GM12878 (cell line): Measurements from ENCODE around the gene LHB. TPM values are rescaled to one million over a fixed set of nuclear protein-coding genes. Genes with fewer than 3 reads are reported as not detected.
"Not testable (repeated sequence)": the region's sequence is repeated elsewhere in the genome, so short reads cannot be mapped to it uniquely, and the experiment has no call there.

Source experiments
- ATAC-seq: fragments of 200-7000 bp; cut with Tn5 transposase; 3 replicates; pipeline ENCODE4 v1.9.1; 2020; ENCODE audit warnings: mild to moderate bottlenecking, moderate library complexity
- BruUV-seq: library from RNA; stranded (reverse); fragments of 400-500 nt; replicated peaks from 2 replicates; lab custom pipeline; 2021; lab: Mats Ljungman, UMichigan
- CTCF ChIA-PET: fragments of 300-600 bp; sonication (Branson Sonifier 250); formaldehyde crosslinking; extraction: SDS; loops from one replicate; lab custom pipeline; 2021; ENCODE audit warnings: inconsistent platforms; lab: Yijun Ruan, JAX
- POLR2A ChIA-PET: fragments of 350-600 bp; formaldehyde crosslinking; extraction: SDS; loops from one replicate; lab custom pipeline; 2021; ENCODE audit warnings: inconsistent platforms; lab: Charles Lee
- RAD21 ChIA-PET: fragments of 300-600 bp; sonication (Branson Sonifier 250); formaldehyde crosslinking; loops from one replicate; lab custom pipeline; 2023; ENCODE audit warnings: antibody characterized with exemption; ENCODE audit not compliant: unreplicated experiment; lab: Charles Lee
- SMC1A ChIA-PET: fragments of 300-600 bp; sonication (Branson Sonifier 250); formaldehyde crosslinking; loops from one replicate; lab custom pipeline; 2023; ENCODE audit not compliant: unreplicated experiment, uncharacterized antibody; lab: Charles Lee
- DNase-seq: peaks from one replicate; pipeline ENCODE4 v3.0.0-alpha.2; 2011; ENCODE audit warnings: low read depth, low spot score
- FAIRE-seq: peaks from 3 replicates; lab custom pipeline; 2011; peaks lifted over from hg19 to GRCh38; lab: Jason Lieb, UNC
- H2AFZ ChIP-seq: 2 replicates; pipeline ENCODE4 v1.6.0; 2011; ENCODE audit warnings: low read depth, low read length, control low read depth; ENCODE audit not compliant: control insufficient read depth
- H3K27ac ChIP-seq: 2 replicates; pipeline ENCODE4 v1.5.1; 2011; ENCODE audit warnings: control low read depth; ENCODE audit not compliant: control insufficient read depth, insufficient read depth
- H3K27me3 ChIP-seq, 2 experiments: replicated peaks in 1 of 2; 2 replicates each; pipeline versions ENCODE4 v1.6.0 to v1.6.1; 2011; ENCODE audit warnings: low read length in 1 of 2; ENCODE audit not compliant: control insufficient read depth in 2 of 2, insufficient read depth in 2 of 2
- H3K36me3 ChIP-seq, 2 experiments: 2 replicates each; pipeline ENCODE4 v1.5.1; 2011; ENCODE audit warnings: low read length in 1 of 2; ENCODE audit not compliant: control insufficient read depth in 2 of 2, insufficient read depth in 2 of 2
- H3K4me1 ChIP-seq: 2 replicates; pipeline ENCODE4 v1.6.1; 2011; ENCODE audit warnings: mild to moderate bottlenecking, low read length, moderate library complexity, mixed read lengths; ENCODE audit not compliant: control insufficient read depth, insufficient read depth
- H3K4me2 ChIP-seq: 2 replicates; pipeline ENCODE4 v1.6.0; 2011; ENCODE audit warnings: control low read depth; ENCODE audit not compliant: control insufficient read depth, insufficient read depth
- H3K4me3 ChIP-seq: fragments of 200-600 bp; sonication (generic); 2 replicates; pipeline ENCODE4 v1.5.1; 2016
- H3K79me2 ChIP-seq: 2 replicates; pipeline ENCODE4 v1.6.0; 2011; ENCODE audit warnings: low read length; ENCODE audit not compliant: control insufficient read depth, insufficient read depth
- H3K9ac ChIP-seq: 2 replicates; pipeline ENCODE4 v1.8.0; 2011; ENCODE audit warnings: low read length, control low read depth, mixed read lengths; ENCODE audit not compliant: control insufficient read depth, insufficient read depth
- H3K9me3 ChIP-seq: replicated peaks from 3 replicates; pipeline ENCODE4 v1.5.1; 2011; ENCODE audit warnings: mild to moderate bottlenecking, low read length; ENCODE audit not compliant: control insufficient read depth, insufficient read depth
- H4K20me1 ChIP-seq: 2 replicates; pipeline ENCODE4 v1.6.0; 2011; ENCODE audit not compliant: control insufficient read depth, insufficient read depth
- BHLHE40 ChIP-seq, 2 experiments: fragments of 450-650 bp in 1 of 2; IDR thresholded peaks; 2 replicates each; pipeline ENCODE4 v1.6.1; 2011 to 2017; ENCODE audit warnings: low read depth in 2 of 2, borderline replicate concordance in 1 of 2, improper control_type of control experiment in 1 of 2, low read length in 1 of 2, mild to moderate bottlenecking in 1 of 2
- BMI1 ChIP-seq: fragments of 450-650 bp; IDR thresholded peaks from 2 replicates; pipeline ENCODE4 v1.6.1; 2016; ENCODE audit warnings: mild to moderate bottlenecking, moderate library complexity, borderline replicate concordance
- CBFB ChIP-seq: IDR thresholded peaks from 2 replicates; pipeline ENCODE4 v1.6.1; 2016; ENCODE audit warnings: antibody characterized with exemption, low read depth
- GABPA ChIP-seq: IDR thresholded peaks from 2 replicates; pipeline ENCODE4 v1.6.1; 2014; ENCODE audit warnings: antibody characterized with exemption, low read depth, mild to moderate bottlenecking, inconsistent platforms
- HDGF ChIP-seq: fragments of 450-650 bp; IDR thresholded peaks from 2 replicates; pipeline ENCODE4 v1.6.1; 2016; ENCODE audit warnings: antibody characterized with exemption
- IKZF1 ChIP-seq: fragments of 450-650 bp; conservative IDR thresholded peaks from 2 replicates; pipeline ENCODE4 v1.6.1; 2017; ENCODE audit warnings: antibody characterized with exemption, mild to moderate bottlenecking
- IKZF2 ChIP-seq, 2 experiments: fragments of 450-650 bp; IDR thresholded peaks; 2 replicates each; pipeline ENCODE4 v1.6.1; 2017; ENCODE audit warnings: mild to moderate bottlenecking in 2 of 2, moderate library complexity in 2 of 2
- RAD51 ChIP-seq: fragments of 450-650 bp; IDR thresholded peaks from 2 replicates; pipeline ENCODE4 v1.6.1; 2016; ENCODE audit warnings: moderate library complexity, mild to moderate bottlenecking, inconsistent platforms
- RBBP5 ChIP-seq: fragments of 200-600 bp; sonication (generic); conservative IDR thresholded peaks from 2 replicates; pipeline ENCODE4 v1.6.1; 2016
- SMC3 ChIP-seq: IDR thresholded peaks from 2 replicates; pipeline ENCODE4 v1.6.1; 2011; ENCODE audit warnings: low read length, improper control_type of control experiment, borderline replicate concordance
- SREBF2 ChIP-seq: IDR thresholded peaks from 2 replicates; pipeline ENCODE4 v1.6.1; 2012; ENCODE audit warnings: mild to moderate bottlenecking, low read length
- TAF1 ChIP-seq: IDR thresholded peaks from 2 replicates; pipeline ENCODE4 v1.6.1; 2011; ENCODE audit warnings: mild to moderate bottlenecking, low read depth, low read length, borderline replicate concordance
- TARDBP ChIP-seq: IDR thresholded peaks from 2 replicates; pipeline ENCODE4 v1.6.1; 2016; ENCODE audit warnings: borderline replicate concordance
- ZNF622 ChIP-seq: fragments of 450-650 bp; IDR thresholded peaks from 2 replicates; pipeline ENCODE4 v1.6.1; 2017; ENCODE audit warnings: mild to moderate bottlenecking, inconsistent platforms
- ZSCAN29 ChIP-seq: fragments of 450-650 bp; IDR thresholded peaks from 2 replicates; pipeline ENCODE4 v1.6.1; 2017; ENCODE audit warnings: mild to moderate bottlenecking, moderate library complexity
- WGBS: methylation state at CpG from one replicate; pipeline ENCODE4 v1.1.6; 2016; ENCODE audit warnings: low lambda C conversion rate; ENCODE audit not compliant: insufficient replicate concordance, insufficient coverage; ENCODE audit errors: missing lambda C conversion rate; 5-methylcytosine and 5-hydroxymethylcytosine counted together
- in situ Hi-C: fragments of 300-500 bp; cut with MboI; formaldehyde crosslinking; loops from 9 replicates; pipeline ENCODE4 v1.14.3; 2018; ENCODE audit warnings: mixed read lengths
- intact Hi-C: fragments of 100-400 bp; cut with micrococcal nuclease; formaldehyde crosslinking; loops from one replicate; pipeline ENCODE4 v1.14.2; 2022; ENCODE audit not compliant: unreplicated experiment
- polyA plus RNA-seq, 11 experiments: library from polyadenylated mRNA; depleted of rRNA in 4 of 11; unstranded in 6 of 11; stranded (reverse) in 5 of 11; fragments of >200 nt; fragmentation: Nextera tagmentation in 4 of 11; fragmentation: Illumina TruSeq in 1 of 11; extraction: Ambion mirVana in 4 of 11; extraction: Trizol in 1 of 11; gene quantifications; 1 replicate in 1 of 11; 2 replicates in 10 of 11; pipeline versions ENCODE4 v1.2.1 to v1.2.3, GENCODE V29; 2011 to 2016; ENCODE audit warnings: inconsistent platforms in 2 of 11, missing spikeins in 2 of 11, low read depth in 1 of 11
- total RNA-seq, 4 experiments: library from RNA; depleted of rRNA in 3 of 4; stranded (reverse); fragments of >200 nt in 3 of 4; fragmentation: Illumina TruSeq in 1 of 4; extraction: Trizol in 1 of 4; gene quantifications; 2 replicates each; pipeline versions ENCODE4 v1.2.1 to v1.2.3, GENCODE V29; 2013 to 2021
- TF ChIP-seq, protein P1 (sequence below): IDR thresholded peaks from 2 replicates; pipeline ENCODE4 v1.6.1; 2011; ENCODE audit warnings: low read depth, mild to moderate bottlenecking, low read length, moderate library complexity, borderline replicate concordance; ENCODE audit errors: extremely low read depth

LHB gene
- total and polyA plus RNA-seq, 10 of the 15 experiments (the other 5 are each of a cell fraction or from before 2014, with no cell fraction given): 0.20 to 0.72 (median 0.46) TPM; not detected in 5

DNA sequence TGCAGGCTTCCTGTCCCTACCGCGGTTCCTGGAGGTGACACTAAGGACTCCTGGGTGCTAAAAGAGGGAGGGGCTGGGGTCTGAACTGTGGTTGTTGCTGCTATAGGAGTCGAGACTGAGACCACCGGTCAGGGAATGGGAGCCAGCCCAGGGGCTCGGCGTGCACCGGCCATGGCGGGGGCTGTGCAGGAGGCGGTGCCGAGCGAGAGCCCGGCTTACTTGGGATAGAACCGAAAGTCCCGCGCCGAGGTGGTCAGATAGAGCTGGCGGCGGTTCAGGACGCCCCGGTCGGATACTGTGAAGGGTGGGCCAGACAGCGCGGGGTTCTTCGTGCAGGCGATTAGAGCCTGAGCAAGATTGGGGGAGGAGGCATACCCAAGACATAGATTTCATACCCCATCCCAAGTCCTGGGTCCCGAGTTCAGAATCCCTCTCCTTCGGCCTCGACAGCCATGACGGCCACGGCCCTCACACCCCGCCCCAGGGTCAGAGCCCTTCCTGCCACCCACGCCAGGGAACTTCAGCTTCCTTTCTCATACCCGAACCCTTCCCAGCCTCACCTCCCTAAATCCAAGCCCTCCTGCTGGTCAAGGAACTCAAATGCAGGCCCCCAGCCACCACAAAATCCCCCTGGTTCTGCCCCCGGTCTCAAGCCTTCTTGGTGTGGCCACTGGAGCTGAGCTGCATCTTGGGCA, 40.2 kb upstream of the LHB start:
- H3K4me1 ChIP-seq, SMC1A ChIA-PET, DNase-seq, BruUV-seq, FAIRE-seq, H3K79me2 ChIP-seq, RAD21 ChIA-PET, H3K9me3 ChIP-seq, intact Hi-C loops, H3K9ac ChIP-seq, H4K20me1 ChIP-seq, POLR2A ChIA-PET, H2AFZ ChIP-seq, ATAC-seq, H3K36me3 ChIP-seq, in situ Hi-C loops, H3K4me3 ChIP-seq, H3K27ac ChIP-seq: not testable (repeated sequence)
- CTCF ChIA-PET: interaction anchor here (1.0 to 1.2 kb wide), 2 partner anchors 49 to 137 kb away, joined by 3 read pairs; no protein-coding TSS in a partner anchor
- H3K4me2 ChIP-seq: peak overlapping the region; percentile 95; the same call in 1 of the 2 replicates
- peaks cover 3 to 16% of the 10 kb centered on the region in 2 experiments; a peak in 3 of 4 replicates for H3K27me3 ChIP-seq
- 16% methylated on average over 29 of the region's 34 CpGs for WGBS

DNA sequence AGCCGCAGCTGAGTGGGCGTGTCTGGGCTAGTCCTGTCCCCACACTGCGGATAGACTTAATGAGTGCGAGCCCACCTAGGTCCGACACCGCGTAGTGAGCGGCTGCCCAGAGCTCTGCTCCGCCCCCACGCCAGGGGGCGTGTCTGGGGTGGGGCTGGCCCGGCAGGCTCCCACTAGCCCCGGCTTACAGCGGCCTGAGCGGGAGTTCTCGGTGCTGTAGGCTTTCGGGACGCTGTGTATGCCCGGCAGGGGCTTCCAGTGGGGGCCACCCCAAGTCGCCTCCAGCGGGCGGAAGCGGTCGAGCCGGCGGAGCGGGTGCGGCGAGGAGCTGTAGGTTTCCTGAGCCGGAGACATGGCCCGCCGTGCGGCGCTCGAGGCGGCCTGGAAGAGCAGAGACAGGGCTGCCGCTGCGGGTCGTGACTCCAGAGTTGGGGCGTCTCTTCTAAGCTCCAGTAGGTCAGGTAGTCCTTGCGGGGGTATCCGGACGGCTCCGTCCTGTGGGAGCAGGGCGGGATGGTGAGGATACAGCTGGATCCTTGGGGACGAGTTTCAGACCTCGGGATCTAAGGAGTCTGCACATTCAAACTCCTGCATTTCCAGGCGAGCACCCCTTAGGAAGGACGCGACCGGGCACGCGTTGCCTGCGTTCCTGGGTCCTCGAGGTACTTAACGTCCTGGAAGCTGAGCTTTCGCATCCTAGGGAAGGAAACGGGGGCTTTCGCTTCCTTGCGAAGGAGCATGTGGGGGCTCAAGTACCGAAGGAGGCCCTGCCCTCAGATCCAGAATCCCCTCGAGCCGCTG, 39.4 kb upstream of the LHB start:
- no peak for DNase-seq
- intact Hi-C loops: no loop called here
- TF ChIP-seq BHLHE40 (IDR thresholded peaks at IDR 0.05; ENCODE audit: borderline replicate concordance in 1 of 2, low read depth in 2 of 2, low read length in 1 of 2) (0 out of 4 replicates have a peak, but pooled peaks of 1 of the 2 experiments have one; percentile 9), ZSCAN29 (no peak), TARDBP (no peak), SREBF2 (no peak), GABPA (no peak), IKZF2 (IDR thresholded peaks at IDR 0.05) (no peak), HDGF (no peak), SMC3 (no peak), BMI1 (no peak), CBFB (no peak), RBBP5 (no peak), ZNF622 (no peak), IKZF1 (peak; percentile 33; the same call in 1 of the 2 replicates), TAF1 (no peak), RAD51 (no peak)
- TF ChIP-seq, protein P1, sequence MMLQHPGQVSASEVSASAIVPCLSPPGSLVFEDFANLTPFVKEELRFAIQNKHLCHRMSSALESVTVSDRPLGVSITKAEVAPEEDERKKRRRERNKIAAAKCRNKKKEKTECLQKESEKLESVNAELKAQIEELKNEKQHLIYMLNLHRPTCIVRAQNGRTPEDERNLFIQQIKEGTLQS: no peak

More for the DNA sequence above, 39.4 kb upstream of the LHB start:
- no TSS peak for BruUV-seq
- no peak for FAIRE-seq
- WGBS: 3% methylated on average over 63 of the region's 63 CpGs
- ChIA-PET RAD21 (interaction anchor here (0.9 kb wide), 1 partner anchor 41 kb away, joined by 3 read pairs; no protein-coding TSS in a partner anchor), SMC1A (no interaction called here), CTCF (interaction anchor here (1.0 kb wide), 2 partner anchors 41 to 138 kb away, joined by 3 to 4 read pairs; no protein-coding TSS in a partner anchor), POLR2A (interaction anchor here (0.6 kb wide), 1 partner anchor 673 kb away, joined by 5 read pairs; no protein-coding TSS in a partner anchor)
- in situ Hi-C loops: no loop called here
- Histone ChIP-seq H3K27me3 (peaks cover 3 to 16% of the 10 kb centered on the region in 2 experiments; a peak in 3 of 4 replicates), H3K27ac (no peak overlapping the region), H2AFZ (peak overlapping the region; percentile 37), H3K36me3 (no peaks in the 10 kb centered on the region), H3K4me1 (no peaks in the 10 kb centered on the region), H4K20me1 (no peaks in the 10 kb centered on the region), H3K79me2 (no peaks in the 10 kb centered on the region), H3K4me3 (peak overlapping the region; percentile 51; the same call in 1 of the 2 replicates), H3K9me3 (no peaks in the 10 kb centered on the region), H3K4me2 (peak overlapping the region; percentile 95), H3K9ac (no peak overlapping the region)
- ATAC-seq: peak; percentile 96
